ENCODE data around the gene APPL2.

DNA sequence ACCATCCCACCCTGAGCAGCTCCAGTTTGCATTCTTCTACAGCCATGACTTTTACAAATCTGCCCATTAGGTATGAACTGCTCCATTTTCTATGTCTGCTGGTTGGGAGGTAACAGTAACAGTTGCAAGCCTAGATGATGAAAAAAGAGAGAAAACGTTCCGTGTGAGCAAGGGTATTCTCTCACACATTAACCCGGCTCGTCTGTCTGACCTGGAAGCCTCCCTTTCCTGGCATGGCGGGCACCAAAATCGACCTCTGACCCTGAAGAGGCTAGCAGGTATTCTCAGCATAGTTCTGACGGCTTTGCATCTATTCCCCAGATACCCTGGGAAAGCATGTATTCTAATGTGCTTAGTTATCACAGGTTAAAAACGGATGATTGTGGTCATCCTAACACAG, 31.8 kb downstream of the APPL2 start:
- TF ChIP-seq, protein P1, sequence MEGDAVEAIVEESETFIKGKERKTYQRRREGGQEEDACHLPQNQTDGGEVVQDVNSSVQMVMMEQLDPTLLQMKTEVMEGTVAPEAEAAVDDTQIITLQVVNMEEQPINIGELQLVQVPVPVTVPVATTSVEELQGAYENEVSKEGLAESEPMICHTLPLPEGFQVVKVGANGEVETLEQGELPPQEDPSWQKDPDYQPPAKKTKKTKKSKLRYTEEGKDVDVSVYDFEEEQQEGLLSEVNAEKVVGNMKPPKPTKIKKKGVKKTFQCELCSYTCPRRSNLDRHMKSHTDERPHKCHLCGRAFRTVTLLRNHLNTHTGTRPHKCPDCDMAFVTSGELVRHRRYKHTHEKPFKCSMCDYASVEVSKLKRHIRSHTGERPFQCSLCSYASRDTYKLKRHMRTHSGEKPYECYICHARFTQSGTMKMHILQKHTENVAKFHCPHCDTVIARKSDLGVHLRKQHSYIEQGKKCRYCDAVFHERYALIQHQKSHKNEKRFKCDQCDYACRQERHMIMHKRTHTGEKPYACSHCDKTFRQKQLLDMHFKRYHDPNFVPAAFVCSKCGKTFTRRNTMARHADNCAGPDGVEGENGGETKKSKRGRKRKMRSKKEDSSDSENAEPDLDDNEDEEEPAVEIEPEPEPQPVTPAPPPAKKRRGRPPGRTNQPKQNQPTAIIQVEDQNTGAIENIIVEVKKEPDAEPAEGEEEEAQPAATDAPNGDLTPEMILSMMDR (IDR thresholded peaks at IDR 0.05), result no peak
- no peak for TF ChIP-seq POLR2A (IDR thresholded peaks at IDR 0.05)

All from esophagus squamous epithelium (tissue), 4 donors.